Keratinocyte (primary cell): Measurements from ENCODE around the gene ATF4. TPM values are rescaled to one million over a fixed set of nuclear protein-coding genes. Genes with fewer than 3 reads are reported as not detected.

Experiments
- DNase-seq: peaks from one replicate; pipeline ENCODE4 v3.0.0-alpha.2; 2011; ENCODE audit warnings: low read depth, missing footprints, low spot score
- FAIRE-seq: peaks from 2 replicates; lab custom pipeline; 2011; peaks lifted over from hg19 to GRCh38; lab: Jason Lieb, UNC
- H2AFZ ChIP-seq: 2 replicates; pipeline ENCODE4 v1.6.0; 2012; ENCODE audit warnings: low read length, control low read depth, inconsistent platforms; ENCODE audit not compliant: control insufficient read depth
- H3K27ac ChIP-seq: 2 replicates; pipeline ENCODE4 v1.5.1; 2011; ENCODE audit warnings: low read length; ENCODE audit not compliant: control insufficient read depth, insufficient read depth
- H3K27me3 ChIP-seq: 3 replicates; pipeline ENCODE4 v1.6.0; 2011; ENCODE audit warnings: low read length; ENCODE audit not compliant: control insufficient read depth, insufficient read depth; ENCODE audit errors: extremely low read depth
- H3K36me3 ChIP-seq, 2 experiments: 2 replicates in 1 of 2; 3 replicates in 1 of 2; pipeline ENCODE4 v1.5.1; 2011; ENCODE audit warnings: low read length in 2 of 2, mild to moderate bottlenecking in 1 of 2; ENCODE audit not compliant: control insufficient read depth in 2 of 2, insufficient read depth in 2 of 2; ENCODE audit errors: extremely low read depth in 1 of 2
- H3K4me1 ChIP-seq: 3 replicates; pipeline ENCODE4 v1.5.1; 2011; ENCODE audit warnings: low read length; ENCODE audit not compliant: control insufficient read depth, insufficient read depth; ENCODE audit errors: extremely low read depth
- H3K4me2 ChIP-seq: 3 replicates; pipeline ENCODE4 v1.6.0; 2011; ENCODE audit warnings: low read depth, low read length; ENCODE audit not compliant: control insufficient read depth, insufficient read depth; ENCODE audit errors: extremely low read depth
- H3K4me3 ChIP-seq, 3 experiments: fragments of 200-600 bp in 1 of 3; sonication (generic) in 1 of 3; 2 replicates in 2 of 3; 3 replicates in 1 of 3; pipeline ENCODE4 v1.5.1; 2011 to 2016; ENCODE audit warnings: low read length in 3 of 3, mild to moderate bottlenecking in 3 of 3, control low read depth in 2 of 3, inconsistent platforms in 1 of 3, low read depth in 1 of 3, mixed read lengths in 1 of 3, mixed run types in 1 of 3, moderate library complexity in 1 of 3; ENCODE audit not compliant: control insufficient read depth in 2 of 3, insufficient read depth in 2 of 3; ENCODE audit errors: extremely low read depth in 1 of 3
- H3K79me2 ChIP-seq: 2 replicates; pipeline ENCODE4 v1.6.0; 2012; ENCODE audit warnings: low read length; ENCODE audit not compliant: control insufficient read depth, insufficient read depth
- H3K9ac ChIP-seq: 3 replicates; pipeline ENCODE4 v1.6.0; 2011; ENCODE audit warnings: low read length; ENCODE audit not compliant: control insufficient read depth, insufficient read depth; ENCODE audit errors: extremely low read depth
- H3K9me1 ChIP-seq: 3 replicates; pipeline ENCODE4 v1.6.0; 2011; ENCODE audit warnings: low read length; ENCODE audit not compliant: control insufficient read depth, insufficient read depth; ENCODE audit errors: extremely low read depth
- H3K9me3 ChIP-seq: 2 replicates; pipeline ENCODE4 v1.5.1; 2012; ENCODE audit warnings: low read depth, low read length; ENCODE audit not compliant: control insufficient read depth
- H4K20me1 ChIP-seq: 3 replicates; pipeline ENCODE4 v1.6.0; 2011; ENCODE audit warnings: low read length; ENCODE audit not compliant: control insufficient read depth, insufficient read depth; ENCODE audit errors: extremely low read depth
- EZH2 ChIP-seq: IDR thresholded peaks from one replicate; pipeline ENCODE4 v1.6.1; 2012; ENCODE audit warnings: inconsistent platforms, mild to moderate bottlenecking, low read length, moderate library complexity
- dilution Hi-C: fragments of 300-500 bp; cut with MboI; formaldehyde crosslinking; loops from one replicate; pipeline ENCODE4 v1.7.0; 2020; ENCODE audit warnings: low sequenced_read_pairs; ENCODE audit not compliant: extremely low pct_ligation_motif_present
- polyA plus RNA-seq, 5 experiments: library from polyadenylated mRNA; depleted of rRNA in 3 of 5; stranded (reverse) in 3 of 5; stranded (forward) in 1 of 5; unstranded in 1 of 5; fragments of >200 nt; gene quantifications; 1 replicate in 1 of 5; 2 replicates in 3 of 5; 3 replicates in 1 of 5; pipeline versions ENCODE4 v1.2.1 to v1.2.3, GENCODE V29; 2011 to 2012; ENCODE audit warnings: missing spikeins in 2 of 5, low read depth in 1 of 5, low replicate concordance in 1 of 5
- TF ChIP-seq, protein P1 (sequence below), 3 experiments: IDR thresholded peaks in 1 of 3; conservative IDR thresholded peaks in 1 of 3; optimal IDR thresholded peaks in 1 of 3; 2 replicates in 2 of 3; 3 replicates in 1 of 3; pipeline versions ENCODE3 to v1.5.1; 2011; ENCODE audit warnings: low read length in 3 of 3, mild to moderate bottlenecking in 3 of 3, moderate library complexity in 2 of 3, control low read depth in 1 of 3, inconsistent platforms in 1 of 3; ENCODE audit not compliant: insufficient read depth in 2 of 3; ENCODE audit errors: extremely low read depth in 1 of 3

ATF4 gene
- polyA plus RNA-seq, 1 donor (not counting 4 experiments of a cell fraction or from before 2014, with no cell fraction given): 629 TPM

- Histone ChIP-seq H4K20me1 (peaks cover 67% of the 10 kb centered on the region), H3K27ac (no peak overlapping the region), H3K4me2 (no peak overlapping the region), H2AFZ (no peak overlapping the region), H3K4me3 (no peak overlapping the region), H3K36me3 (peaks cover 14 to 57% of the 10 kb centered on the region in 2 experiments), H3K4me1 (peaks cover 35% of the 10 kb centered on the region), H3K79me2 (peaks cover 39% of the 10 kb centered on the region), H3K27me3 (no peaks in the 10 kb centered on the region), H3K9ac (no peak overlapping the region), H3K9me3 (no peaks in the 10 kb centered on the region), H3K9me1 (peaks cover 4% of the 10 kb centered on the region)
- TF ChIP-seq, protein P1, sequence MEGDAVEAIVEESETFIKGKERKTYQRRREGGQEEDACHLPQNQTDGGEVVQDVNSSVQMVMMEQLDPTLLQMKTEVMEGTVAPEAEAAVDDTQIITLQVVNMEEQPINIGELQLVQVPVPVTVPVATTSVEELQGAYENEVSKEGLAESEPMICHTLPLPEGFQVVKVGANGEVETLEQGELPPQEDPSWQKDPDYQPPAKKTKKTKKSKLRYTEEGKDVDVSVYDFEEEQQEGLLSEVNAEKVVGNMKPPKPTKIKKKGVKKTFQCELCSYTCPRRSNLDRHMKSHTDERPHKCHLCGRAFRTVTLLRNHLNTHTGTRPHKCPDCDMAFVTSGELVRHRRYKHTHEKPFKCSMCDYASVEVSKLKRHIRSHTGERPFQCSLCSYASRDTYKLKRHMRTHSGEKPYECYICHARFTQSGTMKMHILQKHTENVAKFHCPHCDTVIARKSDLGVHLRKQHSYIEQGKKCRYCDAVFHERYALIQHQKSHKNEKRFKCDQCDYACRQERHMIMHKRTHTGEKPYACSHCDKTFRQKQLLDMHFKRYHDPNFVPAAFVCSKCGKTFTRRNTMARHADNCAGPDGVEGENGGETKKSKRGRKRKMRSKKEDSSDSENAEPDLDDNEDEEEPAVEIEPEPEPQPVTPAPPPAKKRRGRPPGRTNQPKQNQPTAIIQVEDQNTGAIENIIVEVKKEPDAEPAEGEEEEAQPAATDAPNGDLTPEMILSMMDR (optimal IDR thresholded peaks at IDR 0.05 in 1 of 3, IDR thresholded peaks at IDR 0.05 in 1 of 3, conservative IDR thresholded peaks at IDR 0.05 in 1 of 3; ENCODE audit: extremely low read depth in 1 of 3, insufficient read depth in 2 of 3, low read length in 3 of 3): no peak
- TF ChIP-seq EZH2: no peak
- dilution Hi-C loops: no loop called here
- no peak for FAIRE-seq
- no peak for DNase-seq
Measured at GRCh38 chr22:39524753-39525657, 4.6 kb downstream of the ATF4 start.

DNA sequence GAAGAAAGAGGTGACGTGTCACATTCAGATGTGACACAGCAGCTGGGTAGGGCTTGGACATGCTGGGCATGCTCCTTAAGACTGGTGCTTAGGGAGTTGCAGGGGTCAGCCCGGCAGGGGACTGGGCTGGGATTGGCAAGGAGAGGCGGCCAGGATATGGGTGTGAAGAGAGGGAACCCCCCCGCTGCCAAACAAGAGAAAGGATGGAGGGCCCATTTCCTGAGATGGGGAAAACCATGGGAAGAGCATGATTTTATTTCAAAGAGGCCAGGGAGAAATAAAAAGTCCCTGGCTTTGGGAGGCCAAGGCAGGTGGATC lies 5.3 kb downstream of the ATF4 start:
- dilution Hi-C loops: no loop called here
- Histone ChIP-seq H3K4me3 (no peak overlapping the region), H4K20me1 (peaks cover 67% of the 10 kb centered on the region), H3K79me2 (peaks cover 41% of the 10 kb centered on the region), H3K4me2 (no peak overlapping the region), H3K4me1 (peaks cover 38% of the 10 kb centered on the region), H2AFZ (no peak overlapping the region), H3K27me3 (no peaks in the 10 kb centered on the region), H3K36me3 (peaks cover 17 to 60% of the 10 kb centered on the region in 2 experiments), H3K9me3 (no peaks in the 10 kb centered on the region), H3K9me1 (peaks cover 4% of the 10 kb centered on the region), H3K27ac (no peak overlapping the region), H3K9ac (no peak overlapping the region)
- FAIRE-seq (no peak), DNase-seq (no peak)
- TF ChIP-seq EZH2: no peak
- TF ChIP-seq, protein P1 (optimal IDR thresholded peaks at IDR 0.05 in 1 of 3, IDR thresholded peaks at IDR 0.05 in 1 of 3, conservative IDR thresholded peaks at IDR 0.05 in 1 of 3; ENCODE audit: extremely low read depth in 1 of 3, insufficient read depth in 2 of 3, low read length in 3 of 3): no peak
